Vagina (tissue), 2 donors: ENCODE measurements around the gene LAMC3. TPM values are rescaled to one million over a fixed set of nuclear protein-coding genes. Genes with fewer than 3 reads are reported as not detected.

Experiments
- DNase-seq, 2 donors: peaks; one replicate each; pipeline ENCODE4 v3.0.0-alpha.2; 2017; ENCODE audit errors: extremely low spot score in 2 of 2
- H3K27ac ChIP-seq: fragments of 200-600 bp; sonication (generic); one replicate; pipeline ENCODE4 v1.5.1; 2019
- H3K27me3 ChIP-seq: fragments of 200-600 bp; sonication (generic); one replicate; pipeline ENCODE4 v1.5.1; 2019
- H3K36me3 ChIP-seq, 2 donors: fragments of 200-600 bp; sonication (generic); one replicate each; pipeline ENCODE4 v1.5.1; 2017 to 2019
- H3K4me1 ChIP-seq: fragments of 200-600 bp; sonication (generic); one replicate; pipeline ENCODE4 v1.5.1; 2019
- H3K4me3 ChIP-seq, 2 donors: fragments of 200-600 bp; sonication (generic); 1 replicate in 1 of 2; 2 replicates in 1 of 2; pipeline ENCODE4 v1.5.1; 2016 to 2019
- H3K9me3 ChIP-seq: fragments of 200-600 bp; sonication (generic); one replicate; pipeline ENCODE4 v1.5.1; 2019
- CTCF ChIP-seq, 3 experiments: fragments of 450-650 bp in 2 of 3; fragments of 200-600 bp in 1 of 3; sonication (generic) in 1 of 3; IDR thresholded peaks; one replicate each; pipeline ENCODE4 v1.5.1; 2017 to 2019; ENCODE audit warnings: antibody characterized with exemption in 3 of 3, mild to moderate bottlenecking in 2 of 3, moderate library complexity in 2 of 3
- POLR2A ChIP-seq, 2 donors: fragments of 450-650 bp; IDR thresholded peaks; one replicate each; pipeline ENCODE4 v1.6.1; 2017; ENCODE audit warnings: antibody characterized with exemption in 2 of 2, mild to moderate bottlenecking in 2 of 2, moderate library complexity in 2 of 2
- POLR2AphosphoS5 ChIP-seq, 2 donors: sonication (generic); formaldehyde crosslinking; IDR thresholded peaks; one replicate each; pipeline ENCODE4 v1.9.0; 2017; ENCODE audit warnings: antibody characterized with exemption in 2 of 2, mild to moderate bottlenecking in 2 of 2, low read depth in 1 of 2; ENCODE audit not compliant: insufficient read depth in 1 of 2
- intact Hi-C: fragments of 100-400 bp; cut with DNase I; formaldehyde crosslinking; loops from one replicate; pipeline ENCODE4 v1.15.1; 2023
- total RNA-seq: library from RNA; depleted of rRNA; stranded (reverse); fragments of >200 nt; gene quantifications from one replicate; pipeline ENCODE4 v1.2.3, GENCODE V29; 2016

The LAMC3 gene
- total RNA-seq, 1 donor from 2014 or later = 13.3 TPM

- intact Hi-C loops = no loop called here
- no peaks in the 10 kb centered on the region for H3K27me3 ChIP-seq
Observed at GRCh38 chr9:131076347-131077195, 67.6 kb downstream of the LAMC3 start.

DNA sequence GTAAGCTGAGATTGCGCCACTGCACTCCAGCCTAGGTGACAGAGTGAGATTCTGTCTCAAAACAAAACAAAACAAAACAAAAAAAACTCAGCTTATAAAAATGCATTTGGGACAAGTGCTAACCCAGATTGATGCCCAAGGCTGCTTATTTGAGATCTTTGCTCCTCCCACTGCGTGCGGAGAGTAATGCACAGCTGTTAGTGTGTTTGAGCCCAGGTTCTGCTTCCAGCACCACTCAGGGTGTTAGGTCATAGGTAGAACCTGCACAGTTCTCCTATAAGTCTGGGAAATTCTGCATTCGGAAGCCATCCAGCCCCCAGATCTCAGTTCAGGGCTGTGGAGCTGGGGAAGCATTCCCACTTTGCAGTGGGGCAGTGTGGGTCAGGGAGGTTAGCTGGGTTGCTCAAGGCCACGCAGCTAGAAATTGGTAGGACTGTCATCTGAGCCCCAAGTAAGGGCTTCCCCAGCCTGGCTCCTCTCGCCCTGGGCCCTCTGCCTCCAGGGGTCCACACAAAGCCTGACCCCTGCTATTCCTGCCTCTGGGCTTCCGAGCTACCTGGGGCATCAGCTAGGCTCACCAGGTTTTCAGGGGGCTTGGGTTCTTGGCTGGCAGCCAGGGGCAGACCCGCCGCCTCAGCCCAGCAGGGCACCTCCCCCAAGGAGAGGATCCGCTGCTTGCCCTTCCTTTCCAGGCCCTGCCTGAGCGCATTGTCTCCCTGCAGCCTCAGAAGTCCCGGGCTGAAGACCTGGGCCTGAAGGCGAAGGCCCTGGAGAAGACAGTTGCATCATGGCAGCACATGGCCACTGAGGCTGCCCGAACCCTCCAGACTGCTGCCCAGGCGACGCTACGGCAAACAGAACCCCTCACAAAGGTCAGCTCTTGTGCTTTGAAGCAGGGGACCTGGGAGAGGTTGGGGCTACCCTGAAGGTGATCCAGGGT is 69.7 kb downstream of the LAMC3 start:
- H3K27ac ChIP-seq = no peak overlapping the region
- no peak overlapping the region for H3K4me3 ChIP-seq
- H3K4me1 ChIP-seq = no peaks in the 10 kb centered on the region
- intact Hi-C loops = no loop called here
- no peaks in the 10 kb centered on the region for H3K27me3 ChIP-seq
- H3K9me3 ChIP-seq = no peaks in the 10 kb centered on the region
- no peaks in the 10 kb centered on the region for H3K36me3 ChIP-seq
- TF ChIP-seq POLR2AphosphoS5 (IDR thresholded peaks at IDR 0.05; ENCODE audit: insufficient read depth in 1 of 2, low read depth in 1 of 2) = no peak
- no peak for TF ChIP-seq POLR2A (IDR thresholded peaks at IDR 0.05)
- no peak for TF ChIP-seq CTCF (IDR thresholded peaks at IDR 0.05)
- no peak for DNase-seq

More at GRCh38 chr9:131076347-131077195, 67.6 kb downstream of the LAMC3 start:
- H3K36me3 ChIP-seq = no peaks in the 10 kb centered on the region
- no peak overlapping the region for H3K27ac ChIP-seq
- no peak overlapping the region for H3K4me3 ChIP-seq
- TF ChIP-seq POLR2A (IDR thresholded peaks at IDR 0.05) (no peak), CTCF (IDR thresholded peaks at IDR 0.05) (no peak), POLR2AphosphoS5 (IDR thresholded peaks at IDR 0.05; ENCODE audit: insufficient read depth in 1 of 2, low read depth in 1 of 2) (no peak)
- no peaks in the 10 kb centered on the region for H3K4me1 ChIP-seq
- no peak for DNase-seq
- no peaks in the 10 kb centered on the region for H3K9me3 ChIP-seq

- DNase-seq = no peak
- Histone ChIP-seq H3K4me3 (no peak overlapping the region), H3K4me1 (no peaks in the 10 kb centered on the region), H3K36me3 (no peaks in the 10 kb centered on the region), H3K27me3 (no peaks in the 10 kb centered on the region), H3K27ac (no peak overlapping the region), H3K9me3 (no peaks in the 10 kb centered on the region)
- intact Hi-C loops = no loop called here
- TF ChIP-seq POLR2AphosphoS5 (IDR thresholded peaks at IDR 0.05; ENCODE audit: insufficient read depth in 1 of 2, low read depth in 1 of 2) = no peak
- no peak for TF ChIP-seq CTCF (IDR thresholded peaks at IDR 0.05)
- no peak for TF ChIP-seq POLR2A (IDR thresholded peaks at IDR 0.05)
Observed at GRCh38 chr9:131080589-131080988, 71.6 kb downstream of the LAMC3 start.

DNA sequence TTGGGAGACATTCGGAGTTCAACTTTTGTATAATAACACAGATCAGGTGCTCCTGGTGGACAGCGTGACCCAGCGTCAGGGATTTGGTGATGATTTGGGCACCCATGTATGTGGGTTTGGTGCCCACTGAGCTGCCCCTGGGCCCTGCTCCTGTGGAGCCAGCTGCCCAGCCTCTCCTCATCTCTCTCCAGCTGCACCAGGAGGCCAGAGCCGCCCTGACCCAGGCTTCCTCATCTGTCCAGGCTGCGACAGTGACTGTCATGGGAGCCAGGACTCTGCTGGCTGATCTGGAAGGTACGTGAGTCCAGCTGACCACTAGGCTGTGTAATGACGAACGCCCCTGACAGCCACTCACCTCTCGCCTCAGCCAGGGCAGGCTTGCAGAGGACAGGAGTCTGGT is 72.9 kb downstream of the LAMC3 start:
- no peak for DNase-seq
- TF ChIP-seq POLR2AphosphoS5 (IDR thresholded peaks at IDR 0.05; ENCODE audit: insufficient read depth in 1 of 2, low read depth in 1 of 2) (no peak), POLR2A (IDR thresholded peaks at IDR 0.05) (no peak), CTCF (IDR thresholded peaks at IDR 0.05) (no peak)
- Histone ChIP-seq H3K36me3 (no peaks in the 10 kb centered on the region), H3K27me3 (no peaks in the 10 kb centered on the region), H3K4me3 (no peak overlapping the region), H3K27ac (no peak overlapping the region), H3K4me1 (no peaks in the 10 kb centered on the region), H3K9me3 (no peaks in the 10 kb centered on the region)
- intact Hi-C loops = no loop called here
